Left lung (tissue), 10 donors: ENCODE measurements around the gene TRIM9. TPM values are rescaled to one million over a fixed set of nuclear protein-coding genes. Genes with fewer than 3 reads are reported as not detected.

Experiments used
- ATAC-seq: fragments of 200-7000 bp; cut with Tn5 transposase; one replicate; pipeline ENCODE4 v1.9.1; 2020; ENCODE audit warnings: moderate library complexity
- DNase-seq, 4 donors: peaks; one replicate each; pipeline ENCODE4 v3.0.0-alpha.2; 2013 to 2020
- H3K27ac ChIP-seq, 2 donors: fragments of 200-600 bp; sonication (generic) in 1 of 2; one replicate each; pipeline versions ENCODE4 v1.5.0 to v1.8.0; 2020 to 2021
- H3K27me3 ChIP-seq, 2 donors: fragments of 200-600 bp; sonication (generic) in 1 of 2; one replicate each; pipeline versions ENCODE4 v1.5.0 to v1.8.0; 2020 to 2021
- H3K36me3 ChIP-seq, 2 donors: fragments of 200-600 bp; sonication (generic) in 1 of 2; one replicate each; pipeline versions ENCODE4 v1.5.0 to v1.8.0; 2020 to 2021
- H3K4me1 ChIP-seq, 2 donors: fragments of 200-600 bp; one replicate each; pipeline ENCODE4 v1.8.0; 2021
- H3K4me3 ChIP-seq, 2 donors: fragments of 200-600 bp; sonication (generic) in 1 of 2; one replicate each; pipeline versions ENCODE4 v1.5.0 to v1.8.0; 2020 to 2021; ENCODE audit warnings: mild to moderate bottlenecking in 1 of 2
- H3K9me3 ChIP-seq, 2 donors: fragments of 200-600 bp; sonication (generic) in 1 of 2; one replicate each; pipeline versions ENCODE4 v1.5.0 to v1.8.0; 2020 to 2021
- CTCF ChIP-seq, 2 donors: fragments of 200-600 bp; sonication (generic) in 1 of 2; IDR thresholded peaks; one replicate each; pipeline versions ENCODE4 v1.5.0 to v1.8.0; 2021; ENCODE audit warnings: antibody characterized with exemption in 2 of 2
- intact Hi-C, 2 donors: fragments of 100-400 bp; cut with DNase I; formaldehyde crosslinking; loops; one replicate each; pipeline versions ENCODE4 v1.11.2 to v1.14.2; 2022
- polyA plus RNA-seq, 6 donors: library from polyadenylated mRNA; unstranded; fragments of 120-200 nt; gene quantifications; one replicate each; pipeline ENCODE4 v1.2.1, GENCODE V29; 2013; ENCODE audit not compliant: insufficient read length in 6 of 6
- total RNA-seq, 2 donors: library from RNA; stranded (reverse); fragmentation: NEBNext Ultra II Directional; extraction: Animal tissue kit (Norgen Biotek cat#: 25700); gene quantifications; one replicate each; pipeline ENCODE4 v1.2.1, GENCODE V29; 2021
- donor health status: DM: no; HTN: yes; CAD: no.
- donor health status: DM: no; HTN: no; CAD: no.

The TRIM9 gene
- total and polyA plus RNA-seq, 8 donors: 0.47 to 1.4 (median 1.0) TPM

- no peaks in the 10 kb centered on the region for H3K27me3 ChIP-seq
- no peak for ATAC-seq
- no peak for DNase-seq
- no peaks in the 10 kb centered on the region for H3K4me1 ChIP-seq
- H3K36me3 ChIP-seq: no peaks in the 10 kb centered on the region
- no peaks in the 10 kb centered on the region for H3K9me3 ChIP-seq
- intact Hi-C loops: no loop called here
- no peak overlapping the region for H3K27ac ChIP-seq
- no peak overlapping the region for H3K4me3 ChIP-seq
- no peak for TF ChIP-seq CTCF (IDR thresholded peaks at IDR 0.05)
Observed at GRCh38 chr14:51014625-51015024, 80.3 kb downstream of the TRIM9 start.

- Histone ChIP-seq H3K4me3 (no peak overlapping the region), H3K9me3 (no peaks in the 10 kb centered on the region), H3K27me3 (no peaks in the 10 kb centered on the region), H3K36me3 (no peaks in the 10 kb centered on the region), H3K27ac (no peak overlapping the region), H3K4me1 (no peaks in the 10 kb centered on the region)
- peak in 1 of 4 donors; percentile 44 for DNase-seq
- intact Hi-C loops: no loop called here
- TF ChIP-seq CTCF (IDR thresholded peaks at IDR 0.05): no peak
- peak; percentile 91 for ATAC-seq
Observed at GRCh38 chr14:51014086-51014485, 80.8 kb downstream of the TRIM9 start.

GRCh38 chr14:51012055-51012454 is 82.8 kb downstream of the TRIM9 start:
- Histone ChIP-seq H3K4me3 (no peak overlapping the region), H3K9me3 (no peaks in the 10 kb centered on the region), H3K27ac (no peak overlapping the region), H3K4me1 (no peaks in the 10 kb centered on the region), H3K27me3 (no peaks in the 10 kb centered on the region), H3K36me3 (no peaks in the 10 kb centered on the region)
- ATAC-seq (no peak), DNase-seq (no peak)
- intact Hi-C loops: no loop called here
- TF ChIP-seq CTCF (IDR thresholded peaks at IDR 0.05): no peak

- Histone ChIP-seq H3K27me3 (no peaks in the 10 kb centered on the region), H3K4me3 (no peak overlapping the region), H3K27ac (no peak overlapping the region), H3K36me3 (no peaks in the 10 kb centered on the region), H3K4me1 (peaks cover 0 to 17% of the 10 kb centered on the region in 2 donors), H3K9me3 (no peaks in the 10 kb centered on the region)
- intact Hi-C loops: no loop called here
- TF ChIP-seq CTCF (IDR thresholded peaks at IDR 0.05): no peak
- ATAC-seq (no peak), DNase-seq (no peak)
Observed at GRCh38 chr14:51008446-51008845, 86.5 kb downstream of the TRIM9 start.

- H3K27ac ChIP-seq: peak overlapping the region in 1 of 2 donors; percentile 34
- intact Hi-C loops: no loop called here
- no peak for DNase-seq
Observed at GRCh38 chr14:51006781-51007211, 88.1 kb downstream of the TRIM9 start.

More at GRCh38 chr14:51006781-51007211, 88.1 kb downstream of the TRIM9 start:
- Histone ChIP-seq H3K36me3 (no peaks in the 10 kb centered on the region), H3K4me3 (no peak overlapping the region), H3K4me1 (peaks cover 0 to 17% of the 10 kb centered on the region in 2 donors), H3K9me3 (no peaks in the 10 kb centered on the region), H3K27me3 (no peaks in the 10 kb centered on the region)
- TF ChIP-seq CTCF (IDR thresholded peaks at IDR 0.05): no peak
- peak; percentile 34 for ATAC-seq
